Stimulated activated CD4-positive, alpha-beta T cell treated with anti-CD3 and anti-CD28 coated beads, Interleukin-12 subunit alpha, Interleukin-12 subunit beta, amount 100 ng/mL, for 48 hours (primary cell): Measurements from ENCODE around the gene SLC12A5.

Experiments
- DNase-seq, 3 donors: peaks; one replicate each; pipeline ENCODE4 v3.0.0-alpha.2; 2020; ENCODE audit warnings: low read depth in 2 of 3, low spot score in 1 of 3

The SLC12A5 gene

DNA sequence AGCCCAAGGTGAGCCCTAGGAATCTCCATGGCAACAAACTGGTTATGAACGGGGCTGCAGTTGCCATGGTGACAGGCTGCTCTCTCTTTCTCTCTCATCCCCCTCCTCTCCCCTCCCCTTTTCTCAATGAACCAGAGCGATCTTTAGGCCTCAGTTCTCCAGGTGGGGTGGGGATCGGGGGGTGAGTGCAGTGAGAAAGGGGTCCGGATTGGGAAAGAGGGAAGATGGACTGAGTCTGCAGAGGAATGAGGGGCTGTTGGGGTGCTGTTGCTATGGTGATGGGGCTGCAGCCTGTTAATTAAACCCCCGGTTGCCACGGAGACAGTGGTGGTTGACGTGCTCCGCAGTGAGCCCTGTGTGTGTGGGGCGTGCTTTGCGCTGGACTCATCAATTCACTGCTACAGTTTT is 3.6 kb upstream of the SLC12A5 start:
- no peak for DNase-seq

GRCh38 chr20:46027245-46027853 is 1.7 kb upstream of the SLC12A5 start:
- no peak for DNase-seq

- DNase-seq = no peak
Measured at GRCh38 chr20:46028110-46028509, 905 bp upstream of the SLC12A5 start.

GRCh38 chr20:46030284-46031013 is 1.4 kb downstream of the SLC12A5 start:
- DNase-seq = no peak

DNA sequence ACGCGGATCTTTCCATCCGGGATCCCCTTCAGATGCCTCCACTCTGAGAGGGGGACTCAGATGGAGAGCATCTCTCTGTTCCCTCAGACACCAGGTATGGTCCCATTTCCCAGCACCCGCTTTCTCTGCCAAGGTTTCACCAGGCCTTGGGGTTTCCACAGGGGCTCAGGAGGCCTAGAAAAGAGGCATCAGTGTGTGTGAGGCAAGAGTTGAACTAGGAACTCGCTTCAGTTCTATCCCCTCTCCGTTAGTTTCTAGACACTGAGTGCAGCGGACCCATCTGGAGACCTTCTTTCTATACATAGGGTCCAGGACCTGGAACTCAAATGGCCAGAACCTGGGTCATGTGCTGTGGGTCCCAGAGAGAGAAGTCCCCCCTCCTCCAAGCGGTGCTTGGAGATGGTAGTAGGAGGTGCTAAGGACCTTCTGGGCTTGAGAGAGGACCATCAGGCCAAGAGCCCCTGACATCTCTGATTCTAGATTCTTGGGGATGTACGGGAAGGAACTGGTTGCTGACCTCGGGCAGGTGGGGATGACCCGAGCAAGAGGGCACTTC is 2.1 kb downstream of the SLC12A5 start:
- DNase-seq = no peak

DNA sequence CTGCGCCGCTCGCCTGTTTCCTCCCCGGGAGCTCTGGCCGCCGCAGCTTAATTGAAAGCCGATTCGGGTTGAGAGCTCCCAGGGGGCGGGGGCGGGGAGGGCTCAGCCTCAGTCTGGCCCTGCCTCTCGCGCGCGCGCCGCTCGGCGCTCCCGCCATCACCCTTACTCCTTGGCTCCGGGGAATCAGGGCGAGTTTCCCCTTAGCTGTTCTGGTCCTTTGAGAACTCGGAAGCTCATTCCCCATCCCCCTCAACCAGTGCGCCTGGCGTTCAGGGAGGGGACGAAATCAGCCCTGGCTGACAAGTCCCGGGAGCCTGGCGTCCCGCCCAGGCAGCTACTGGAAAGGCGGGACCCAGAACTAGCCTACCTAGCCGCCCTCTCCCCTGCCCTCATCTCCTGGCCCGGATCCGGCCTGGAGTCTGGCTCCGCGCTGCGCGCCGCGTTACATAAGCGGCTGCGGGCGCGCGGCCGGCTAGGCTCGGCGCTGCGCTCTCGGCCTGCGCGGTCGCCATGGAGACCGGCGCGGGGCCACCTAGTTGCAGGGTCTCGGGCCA is 2.8 kb downstream of the SLC12A5 start:
- DNase-seq = no peak

- DNase-seq = no peak
Measured at GRCh38 chr20:46034039-46034438, 5.0 kb downstream of the SLC12A5 start.

DNA sequence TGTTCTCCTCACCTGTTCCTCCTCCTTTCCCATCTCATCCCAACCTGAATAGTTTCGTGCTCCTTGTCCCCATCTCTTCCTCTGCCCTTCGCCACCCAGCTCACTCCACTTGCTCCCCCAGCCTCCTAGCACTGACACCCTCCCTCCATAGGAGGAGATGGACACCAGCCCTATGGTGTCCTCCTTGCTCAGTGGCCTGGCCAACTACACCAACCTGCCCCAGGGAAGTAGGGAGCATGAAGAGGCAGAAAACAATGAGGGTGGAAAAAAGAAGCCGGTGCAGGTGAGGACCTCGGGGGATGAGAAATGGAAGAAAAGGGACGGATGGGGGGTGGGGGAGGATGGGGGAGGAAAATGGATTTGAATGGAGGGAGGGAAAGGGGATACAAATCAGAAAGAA is 6.2 kb downstream of the SLC12A5 start:
- DNase-seq = no peak

- no peak for DNase-seq
Measured at GRCh38 chr20:46035713-46036112, 6.7 kb downstream of the SLC12A5 start.

GRCh38 chr20:46036370-46036769 is 7.4 kb downstream of the SLC12A5 start:
- no peak for DNase-seq

GRCh38 chr20:46037036-46037435 is 8.0 kb downstream of the SLC12A5 start:
- DNase-seq = no peak

GRCh38 chr20:46040902-46041535 is 12.0 kb downstream of the SLC12A5 start:
- DNase-seq = peak in 1 of 3 donors; percentile 45

GRCh38 chr20:46043556-46043955 is 14.5 kb downstream of the SLC12A5 start:
- no peak for DNase-seq

GRCh38 chr20:46044896-46045295 is 15.9 kb downstream of the SLC12A5 start:
- DNase-seq = no peak

GRCh38 chr20:46046588-46047310 is 17.7 kb downstream of the SLC12A5 start:
- DNase-seq = no peak

- DNase-seq = no peak
Measured at GRCh38 chr20:46047821-46048220, 18.8 kb downstream of the SLC12A5 start.

DNA sequence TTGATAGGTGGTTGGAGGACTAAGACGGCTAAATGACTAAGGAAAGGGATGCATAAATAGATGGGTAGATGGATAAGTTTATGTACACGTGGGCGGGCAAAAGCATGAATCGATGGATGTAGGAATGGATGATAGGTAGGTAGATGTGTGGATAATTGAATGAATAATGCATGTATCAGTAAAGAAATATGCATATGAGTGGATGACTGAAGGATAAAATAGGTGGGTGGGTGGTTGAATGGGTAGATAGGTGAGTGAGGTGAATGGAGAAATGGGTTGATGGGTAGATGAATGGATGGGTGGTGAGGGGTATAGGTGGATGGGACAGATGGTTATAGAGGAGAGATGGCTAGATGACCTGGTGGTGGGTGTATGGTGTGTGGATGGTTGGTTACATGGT is 20.2 kb downstream of the SLC12A5 start:
- no peak for DNase-seq

DNA sequence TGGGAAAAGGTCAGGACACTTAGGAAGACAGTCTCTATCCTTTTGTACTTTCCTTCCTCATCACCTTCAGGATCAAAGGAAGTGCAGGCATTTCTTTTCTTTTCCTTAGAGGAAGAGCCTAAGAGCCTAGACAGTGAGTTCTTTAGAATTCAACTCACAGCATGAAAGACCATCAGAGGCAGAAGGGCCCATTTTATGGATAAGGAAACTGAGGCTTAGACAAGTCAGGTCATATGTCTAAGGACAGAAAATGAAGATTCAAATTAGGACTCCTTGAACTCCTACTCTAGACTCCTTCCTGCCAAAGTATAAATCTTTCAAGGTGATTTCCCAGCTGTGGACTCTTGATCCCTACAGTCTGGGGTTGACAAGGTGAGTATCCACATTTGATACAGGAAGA is 20.8 kb downstream of the SLC12A5 start:
- no peak for DNase-seq

DNA sequence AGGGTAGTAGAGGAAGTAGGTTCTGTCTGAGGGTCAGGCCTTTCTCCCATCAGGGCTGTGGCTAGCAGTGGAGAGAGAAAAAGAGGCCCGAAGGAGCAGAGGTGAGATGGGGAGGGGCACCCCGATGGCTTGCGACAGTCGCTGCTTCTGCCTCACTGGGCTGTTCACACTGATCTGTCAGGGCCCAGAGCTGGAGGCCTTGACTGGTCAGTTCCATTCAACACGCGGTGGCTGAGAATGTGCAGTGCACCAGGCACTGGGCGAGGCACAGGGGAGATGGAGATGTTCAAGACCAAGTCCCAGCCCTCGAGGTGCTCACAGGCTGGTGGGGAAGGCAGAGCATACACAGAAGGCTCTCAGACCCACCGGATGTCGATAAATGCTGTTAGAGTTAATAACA is 21.4 kb downstream of the SLC12A5 start:
- DNase-seq = no peak

GRCh38 chr20:46050885-46051284 is 21.9 kb downstream of the SLC12A5 start:
- DNase-seq = no peak
